ENCODE data around the gene NUP37.

DNA sequence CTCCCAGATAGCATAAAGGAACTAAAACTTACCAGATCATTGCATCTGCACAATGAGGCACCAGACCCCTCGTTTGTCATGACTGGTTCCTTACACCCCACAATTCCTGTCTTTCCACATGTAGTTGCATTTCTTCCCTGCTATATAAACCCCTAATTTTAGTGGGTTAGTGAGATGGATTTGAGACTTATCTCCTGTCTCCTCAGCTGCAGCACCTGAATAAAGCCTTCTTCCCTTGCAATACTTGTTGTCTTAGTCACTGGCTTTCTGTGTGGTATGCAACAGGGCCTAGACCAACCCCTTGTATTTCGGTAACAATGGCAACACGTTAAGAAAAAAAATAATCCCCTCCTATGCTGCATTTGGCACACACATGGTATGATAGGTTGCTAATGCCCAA, 13.0 kb downstream of the NUP37 start:
- TF ChIP-seq CTCF (IDR thresholded peaks at IDR 0.05) (no peak), POLR2A (IDR thresholded peaks at IDR 0.05) (no peak)
